ENCODE measurements around the gene C14orf93. TPM values are rescaled to one million over a fixed set of nuclear protein-coding genes. Genes with fewer than 3 reads are reported as not detected.

Gene C14orf93
- total RNA-seq, 1 donor from 2014 or later: 14.0 TPM

DNA sequence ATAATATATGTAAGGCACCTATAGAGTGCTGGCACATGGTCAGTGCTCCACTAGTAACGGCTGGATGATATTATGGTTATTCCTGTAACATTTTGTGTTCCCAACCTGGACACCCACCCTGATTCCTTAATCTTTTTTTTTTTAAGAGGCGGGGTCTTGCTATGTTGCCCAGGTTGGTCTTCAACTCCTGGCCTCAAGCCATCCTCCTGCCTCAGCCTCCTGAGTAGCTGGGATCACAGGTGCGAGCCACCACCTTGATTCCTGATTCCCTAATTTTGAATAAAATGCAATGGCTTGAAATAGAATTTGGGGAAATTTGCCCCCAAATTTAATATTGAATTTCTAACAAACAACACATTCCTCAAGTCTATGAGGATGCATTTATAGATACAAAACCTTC, 7.4 kb downstream of the C14orf93 start:
- Mint-ChIP-seq H3K27me3 (ENCODE audit: low read depth) (no peaks in the 10 kb centered on the region), H3K36me3 (no peaks in the 10 kb centered on the region), H3K27ac (no peak overlapping the region)

DNA sequence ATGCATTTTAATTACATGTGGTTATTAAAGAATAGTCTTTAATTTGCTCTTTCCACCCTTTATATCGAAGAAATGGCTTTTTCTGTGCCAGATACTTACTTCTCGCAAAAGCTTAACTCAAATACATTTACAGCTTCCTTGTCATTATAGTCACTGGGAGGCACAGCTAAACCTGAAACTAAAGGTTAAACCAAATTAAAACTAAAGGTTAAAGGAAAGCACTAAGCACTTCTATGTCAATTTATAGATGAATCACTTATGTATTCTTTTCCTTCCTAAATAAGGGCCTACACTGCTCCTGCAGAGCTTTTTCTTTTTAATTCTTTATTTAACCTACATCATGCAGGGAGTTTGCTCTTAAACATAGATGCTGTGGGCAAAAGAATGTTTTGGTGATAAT, 9.1 kb downstream of the C14orf93 start:
- Mint-ChIP-seq H3K9me3 (no peaks in the 10 kb centered on the region), H3K4me3 (no peak overlapping the region), H3K36me3 (no peaks in the 10 kb centered on the region)

More for the DNA sequence above, 7.4 kb downstream of the C14orf93 start:
- no peak for DNase-seq (ENCODE audit: low spot score in 2 of 2, unreplicated experiment in 2 of 2)
- peaks cover 33% of the 10 kb centered on the region for H3K4me1 Mint-ChIP-seq
- TF ChIP-seq, protein P1, sequence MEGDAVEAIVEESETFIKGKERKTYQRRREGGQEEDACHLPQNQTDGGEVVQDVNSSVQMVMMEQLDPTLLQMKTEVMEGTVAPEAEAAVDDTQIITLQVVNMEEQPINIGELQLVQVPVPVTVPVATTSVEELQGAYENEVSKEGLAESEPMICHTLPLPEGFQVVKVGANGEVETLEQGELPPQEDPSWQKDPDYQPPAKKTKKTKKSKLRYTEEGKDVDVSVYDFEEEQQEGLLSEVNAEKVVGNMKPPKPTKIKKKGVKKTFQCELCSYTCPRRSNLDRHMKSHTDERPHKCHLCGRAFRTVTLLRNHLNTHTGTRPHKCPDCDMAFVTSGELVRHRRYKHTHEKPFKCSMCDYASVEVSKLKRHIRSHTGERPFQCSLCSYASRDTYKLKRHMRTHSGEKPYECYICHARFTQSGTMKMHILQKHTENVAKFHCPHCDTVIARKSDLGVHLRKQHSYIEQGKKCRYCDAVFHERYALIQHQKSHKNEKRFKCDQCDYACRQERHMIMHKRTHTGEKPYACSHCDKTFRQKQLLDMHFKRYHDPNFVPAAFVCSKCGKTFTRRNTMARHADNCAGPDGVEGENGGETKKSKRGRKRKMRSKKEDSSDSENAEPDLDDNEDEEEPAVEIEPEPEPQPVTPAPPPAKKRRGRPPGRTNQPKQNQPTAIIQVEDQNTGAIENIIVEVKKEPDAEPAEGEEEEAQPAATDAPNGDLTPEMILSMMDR (IDR thresholded peaks at IDR 0.05; ENCODE audit: unreplicated experiment): no peak
- H3K9me3 Mint-ChIP-seq: no peaks in the 10 kb centered on the region
- H3K4me3 Mint-ChIP-seq: no peak overlapping the region

DNA sequence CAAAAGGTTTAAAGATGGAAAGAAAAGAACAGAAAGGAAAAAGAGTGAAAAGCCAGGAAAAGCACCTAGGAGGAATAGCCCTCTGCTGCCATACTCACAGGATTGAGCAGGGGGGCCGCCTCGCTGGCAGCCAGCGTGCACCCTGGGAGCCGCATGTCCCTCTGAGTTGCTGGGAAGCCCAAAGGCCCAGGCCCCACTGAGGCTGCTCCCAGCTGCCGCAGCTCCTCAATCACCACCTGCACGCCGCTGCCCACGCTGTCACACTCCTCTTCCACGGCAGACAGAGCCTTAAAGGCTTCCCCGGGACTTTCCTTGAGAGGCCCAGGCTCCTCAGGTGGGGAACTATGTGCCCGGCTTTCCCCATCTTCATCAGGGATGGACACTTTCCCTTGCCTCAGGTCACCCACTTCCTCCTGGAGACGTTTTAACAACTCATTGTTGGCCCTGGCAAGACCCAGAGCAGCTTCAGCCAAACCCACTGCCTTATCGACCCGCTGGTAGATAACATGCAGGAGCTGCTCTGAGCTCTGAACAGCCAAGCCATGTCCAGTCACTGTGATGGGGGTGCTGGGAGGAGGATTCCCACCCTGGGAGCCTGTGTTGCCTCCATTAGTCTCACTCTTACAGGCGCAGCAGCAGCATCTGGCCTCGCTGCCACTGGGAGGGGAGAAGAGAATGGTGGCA, 11.5 kb downstream of the C14orf93 start:
- Mint-ChIP-seq H3K4me3 (no peak overlapping the region), H3K27me3 (ENCODE audit: low read depth) (no peaks in the 10 kb centered on the region), H3K4me1 (peaks cover 21% of the 10 kb centered on the region), H3K27ac (no peak overlapping the region), H3K9me3 (no peaks in the 10 kb centered on the region), H3K36me3 (no peaks in the 10 kb centered on the region)
- TF ChIP-seq, protein P1 (IDR thresholded peaks at IDR 0.05; ENCODE audit: unreplicated experiment): no peak
- DNase-seq (ENCODE audit: low spot score in 2 of 2, unreplicated experiment in 2 of 2): no peak

More for the DNA sequence above, 9.1 kb downstream of the C14orf93 start:
- peaks cover 21% of the 10 kb centered on the region for H3K4me1 Mint-ChIP-seq
- no peak for DNase-seq (ENCODE audit: low spot score in 2 of 2, unreplicated experiment in 2 of 2)
- TF ChIP-seq, protein P1 (IDR thresholded peaks at IDR 0.05; ENCODE audit: unreplicated experiment): no peak
- no peaks in the 10 kb centered on the region for H3K27me3 Mint-ChIP-seq (ENCODE audit: low read depth)
- H3K27ac Mint-ChIP-seq: no peak overlapping the region

DNA sequence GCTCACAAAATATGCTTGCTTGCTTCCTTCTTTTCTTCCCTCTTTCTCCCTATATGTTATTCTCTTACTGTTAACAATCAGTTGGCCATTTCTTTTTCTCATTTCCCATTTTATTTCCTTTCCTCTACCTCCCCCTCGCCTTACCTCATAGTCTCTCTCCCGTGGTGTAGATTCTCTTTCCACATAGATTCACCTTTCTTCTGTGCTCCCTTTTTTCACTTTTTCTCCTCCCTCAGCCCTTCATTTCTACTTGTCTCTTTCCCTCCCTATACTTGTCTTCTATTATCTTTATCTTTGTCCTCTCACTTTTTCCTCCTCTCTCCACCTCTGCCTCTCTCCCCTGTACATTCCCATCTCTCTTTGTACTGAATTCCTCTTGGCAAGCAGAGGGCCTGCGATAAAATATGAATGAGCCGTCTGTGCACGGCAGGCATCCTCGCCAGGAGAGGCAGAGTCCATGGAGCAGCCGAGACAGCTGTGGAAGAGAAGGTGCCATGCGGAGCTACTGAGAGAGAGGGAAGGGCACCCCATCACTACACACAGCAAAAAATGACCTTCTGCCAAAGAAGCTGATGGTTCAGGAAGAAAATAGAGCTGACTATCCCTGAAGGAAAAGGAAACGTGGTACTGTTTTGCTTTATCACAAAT, 12.1 kb downstream of the C14orf93 start:
- Mint-ChIP-seq H3K27me3 (ENCODE audit: low read depth) (no peaks in the 10 kb centered on the region), H3K27ac (no peak overlapping the region), H3K4me3 (no peak overlapping the region), H3K4me1 (peaks cover 24% of the 10 kb centered on the region), H3K9me3 (no peaks in the 10 kb centered on the region), H3K36me3 (no peaks in the 10 kb centered on the region)
- TF ChIP-seq, protein P1 (IDR thresholded peaks at IDR 0.05; ENCODE audit: unreplicated experiment): no peak
- DNase-seq (ENCODE audit: low spot score in 2 of 2, unreplicated experiment in 2 of 2): no peak

DNA sequence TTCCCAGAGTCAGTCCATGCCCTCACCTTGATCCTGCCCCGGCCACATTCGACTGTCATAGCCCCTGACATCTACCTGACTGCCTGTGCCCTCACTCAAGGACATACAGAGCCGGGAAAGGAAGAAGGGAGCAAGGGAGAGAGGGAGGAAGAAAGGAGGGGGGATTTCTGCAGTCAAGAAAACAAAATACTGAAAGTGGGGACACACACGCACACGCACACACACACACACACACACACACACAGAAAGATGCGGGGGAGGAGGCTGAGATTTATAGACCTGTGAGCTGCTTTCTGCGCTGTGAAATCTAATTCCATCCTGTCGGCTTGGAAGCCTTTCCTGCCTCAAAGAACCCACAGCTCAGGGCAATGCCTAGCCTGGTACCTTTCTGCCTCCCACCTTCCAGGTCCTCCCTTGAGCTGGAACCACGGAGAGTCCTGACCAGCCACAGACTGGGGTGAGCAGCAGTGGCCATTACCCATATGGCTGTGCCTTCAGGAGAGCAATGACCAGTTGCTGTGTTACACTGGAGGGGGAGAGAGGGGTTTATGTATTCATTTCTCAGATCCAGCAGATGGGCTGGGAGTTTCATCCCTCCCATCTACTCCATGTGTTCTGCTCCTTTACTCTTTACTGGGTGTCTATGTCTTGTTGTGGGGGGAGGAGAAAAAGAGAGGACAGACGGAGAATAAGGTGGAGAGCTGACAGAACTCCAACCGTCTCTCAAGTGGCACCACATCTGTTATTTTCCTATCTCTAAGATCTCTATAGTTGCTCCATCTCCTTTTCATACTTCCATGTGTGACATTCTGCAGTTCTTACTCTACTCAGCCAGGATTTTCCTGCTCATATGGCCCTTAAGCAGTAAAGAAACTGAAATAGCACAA, 12.9 kb downstream of the C14orf93 start:
- Mint-ChIP-seq H3K4me3 (no peak overlapping the region), H3K27ac (no peak overlapping the region), H3K9me3 (no peaks in the 10 kb centered on the region), H3K27me3 (ENCODE audit: low read depth) (no peaks in the 10 kb centered on the region), H3K36me3 (no peaks in the 10 kb centered on the region), H3K4me1 (peaks cover 24% of the 10 kb centered on the region)
- TF ChIP-seq, protein P1 (IDR thresholded peaks at IDR 0.05; ENCODE audit: unreplicated experiment): no peak
- peak in 1 of 2 experiments; percentile 63 for DNase-seq (ENCODE audit: low spot score in 2 of 2, unreplicated experiment in 2 of 2)
